Body of pancreas (tissue), 4 donors: ENCODE results near the gene PEAK1.
A peak's percentile ranks its signal among the peaks of the same experiment; 100 is the strongest.

Experiments used
- POLR2A ChIP-seq, 3 donors: fragments of 450-650 bp; IDR thresholded peaks; one replicate each; pipeline ENCODE4 v1.6.1; 2016; ENCODE audit warnings: antibody characterized with exemption in 3 of 3, mild to moderate bottlenecking in 2 of 3
- TF ChIP-seq, protein P1 (sequence below), 7 experiments: fragments of 450-650 bp in 4 of 7; fragments of 200-600 bp in 3 of 7; sonication (generic) in 3 of 7; IDR thresholded peaks; one replicate each; pipeline ENCODE4 v1.5.1; 2016 to 2019; ENCODE audit warnings: antibody characterized with exemption in 7 of 7

DNA sequence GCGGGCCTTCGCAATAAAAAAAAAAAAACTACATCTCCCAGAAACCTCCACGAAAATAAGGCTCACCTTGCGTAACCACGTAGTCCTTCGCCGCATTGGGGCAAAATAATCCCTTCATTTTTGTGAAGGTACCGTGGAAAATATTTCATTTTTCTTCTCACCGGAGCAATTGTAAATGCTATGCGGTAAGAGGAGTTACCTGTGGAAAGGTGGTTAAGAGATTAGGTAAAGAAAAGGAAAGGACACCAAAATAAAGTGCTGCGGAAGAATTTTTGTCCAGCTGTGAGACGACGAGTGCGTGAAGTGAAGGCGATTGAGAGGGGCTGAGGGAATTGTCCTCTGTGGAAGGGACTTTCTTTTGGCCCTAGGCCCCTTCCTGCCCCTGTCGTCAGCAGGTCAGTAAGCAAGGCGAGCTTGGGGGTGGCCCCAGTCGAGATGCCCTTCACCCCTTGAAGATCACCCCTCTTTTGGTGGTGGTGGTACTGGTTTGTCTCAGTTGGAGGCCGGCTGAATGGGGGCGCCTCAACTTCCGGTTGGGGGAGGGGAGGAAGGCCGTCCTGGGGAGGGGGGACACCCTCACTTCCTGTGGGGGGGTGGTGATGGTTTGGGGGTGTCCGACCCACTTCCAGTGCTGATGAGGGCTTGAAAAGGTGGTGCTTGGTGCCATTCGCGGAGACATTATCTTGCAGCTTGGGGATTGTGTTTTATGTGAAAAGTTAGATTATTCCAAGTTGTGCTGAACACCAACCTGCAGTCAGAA, 886 bp upstream of the PEAK1 start, which contains the start of gene HMG20A:
- TF ChIP-seq, protein P1, sequence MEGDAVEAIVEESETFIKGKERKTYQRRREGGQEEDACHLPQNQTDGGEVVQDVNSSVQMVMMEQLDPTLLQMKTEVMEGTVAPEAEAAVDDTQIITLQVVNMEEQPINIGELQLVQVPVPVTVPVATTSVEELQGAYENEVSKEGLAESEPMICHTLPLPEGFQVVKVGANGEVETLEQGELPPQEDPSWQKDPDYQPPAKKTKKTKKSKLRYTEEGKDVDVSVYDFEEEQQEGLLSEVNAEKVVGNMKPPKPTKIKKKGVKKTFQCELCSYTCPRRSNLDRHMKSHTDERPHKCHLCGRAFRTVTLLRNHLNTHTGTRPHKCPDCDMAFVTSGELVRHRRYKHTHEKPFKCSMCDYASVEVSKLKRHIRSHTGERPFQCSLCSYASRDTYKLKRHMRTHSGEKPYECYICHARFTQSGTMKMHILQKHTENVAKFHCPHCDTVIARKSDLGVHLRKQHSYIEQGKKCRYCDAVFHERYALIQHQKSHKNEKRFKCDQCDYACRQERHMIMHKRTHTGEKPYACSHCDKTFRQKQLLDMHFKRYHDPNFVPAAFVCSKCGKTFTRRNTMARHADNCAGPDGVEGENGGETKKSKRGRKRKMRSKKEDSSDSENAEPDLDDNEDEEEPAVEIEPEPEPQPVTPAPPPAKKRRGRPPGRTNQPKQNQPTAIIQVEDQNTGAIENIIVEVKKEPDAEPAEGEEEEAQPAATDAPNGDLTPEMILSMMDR (IDR thresholded peaks at IDR 0.05): no peak
- TF ChIP-seq POLR2A (IDR thresholded peaks at IDR 0.05): peak in 2 of 3 donors; percentile 78
